Activated CD4-positive, alpha-beta T cell treated with anti-CD3 and anti-CD28 coated beads, Interleukin-2, amount 10 ng/mL, durations not matched to agents 24 days and 14 days (primary cell): ENCODE results near the gene RAPGEF5. TPM values are rescaled to one million over a fixed set of nuclear protein-coding genes. Genes with fewer than 3 reads are reported as not detected.

Source experiments
- DNase-seq: peaks from one replicate; pipeline ENCODE4 v3.0.0; 2022
- H3K27ac Mint-ChIP-seq: one replicate; pipeline ENCODE4 v1.8.0; 2022; ENCODE audit warnings: mild to moderate bottlenecking, mixed read lengths
- H3K27me3 Mint-ChIP-seq: one replicate; pipeline ENCODE4 v1.8.0; 2022; ENCODE audit warnings: mixed read lengths
- H3K36me3 Mint-ChIP-seq: one replicate; pipeline ENCODE4 v1.8.0; 2022; ENCODE audit warnings: low read depth, mild to moderate bottlenecking, mixed read lengths
- H3K4me1 Mint-ChIP-seq: one replicate; pipeline ENCODE4 v1.8.0; 2021; ENCODE audit warnings: mixed read lengths
- H3K4me3 Mint-ChIP-seq: one replicate; pipeline ENCODE4 v1.8.0; 2022; ENCODE audit warnings: mild to moderate bottlenecking, moderate library complexity, mixed read lengths
- H3K9me3 Mint-ChIP-seq: one replicate; pipeline ENCODE4 v1.8.0; 2021; ENCODE audit warnings: mixed read lengths
- intact Hi-C: fragments of 100-400 bp; cut with micrococcal nuclease; formaldehyde crosslinking; loops from one replicate; pipeline ENCODE4 v1.15.1; 2023
- total RNA-seq: library from RNA; stranded (reverse); gene quantifications from 2 replicates; pipeline ENCODE4 v1.2.3, GENCODE V29; 2022

The RAPGEF5 gene
- total RNA-seq, 1 donor from 2014 or later, result 0.54 TPM

- Mint-ChIP-seq H3K27ac (no peak overlapping the region), H3K4me3 (no peak overlapping the region), H3K9me3 (no peaks in the 10 kb centered on the region), H3K27me3 (peaks cover 2% of the 10 kb centered on the region), H3K36me3 (no peaks in the 10 kb centered on the region), H3K4me1 (no peaks in the 10 kb centered on the region)
- intact Hi-C loops, result no loop called here
- no peak for DNase-seq
These were observed 115.9 kb downstream of the RAPGEF5 start for GRCh38 chr7:22240904-22241571.

DNA sequence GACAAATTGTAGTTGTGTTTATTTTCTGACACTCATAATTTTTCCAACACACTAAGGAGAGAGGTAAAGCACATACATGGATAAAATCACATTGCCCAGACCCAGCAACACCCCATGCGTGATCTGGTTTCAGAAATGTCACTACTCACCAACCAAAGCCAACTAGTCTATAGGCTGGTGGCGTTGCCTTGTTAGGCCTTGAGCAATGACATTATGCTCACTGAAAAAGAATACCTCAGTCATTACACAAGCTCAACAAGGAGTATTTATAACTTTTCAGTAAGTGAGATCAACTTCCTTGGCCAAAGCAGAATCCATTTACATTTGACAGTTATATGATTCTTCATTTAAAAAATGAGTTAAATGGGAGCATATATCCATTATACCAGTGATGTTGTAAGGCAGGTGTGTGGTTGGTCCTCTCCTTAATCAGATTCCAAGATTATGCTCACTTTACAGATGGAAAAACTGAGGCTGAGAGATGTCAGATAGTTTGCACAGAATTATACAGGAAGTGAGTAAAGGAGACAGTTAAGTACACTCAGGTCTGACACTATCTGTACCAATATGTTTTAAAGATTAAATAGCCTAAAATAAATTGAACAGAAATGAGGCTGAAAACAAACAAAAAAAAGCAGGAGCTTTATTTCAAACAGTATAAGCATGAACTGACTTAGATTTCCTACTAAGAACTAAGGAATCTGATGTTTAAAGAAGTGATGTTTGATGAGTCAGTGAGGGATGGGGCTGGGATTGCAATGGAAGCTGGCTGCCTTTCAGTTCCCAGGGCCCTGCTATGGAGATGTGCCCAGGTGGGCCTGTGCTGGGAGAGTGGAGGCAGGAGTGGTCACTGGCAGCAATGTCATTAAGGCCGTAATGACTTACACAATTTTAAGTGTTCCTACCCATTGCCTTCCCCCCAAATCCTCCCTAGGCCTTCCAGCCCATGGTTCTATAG is 118.3 kb downstream of the RAPGEF5 start:
- Mint-ChIP-seq H3K4me1 (no peaks in the 10 kb centered on the region), H3K9me3 (no peaks in the 10 kb centered on the region), H3K27me3 (peaks cover 9% of the 10 kb centered on the region), H3K4me3 (no peak overlapping the region), H3K27ac (no peak overlapping the region), H3K36me3 (no peaks in the 10 kb centered on the region)
- intact Hi-C loops, result no loop called here
- no peak for DNase-seq

GRCh38 chr7:22235134-22235533 is 121.8 kb downstream of the RAPGEF5 start:
- no peak for DNase-seq
- no peaks in the 10 kb centered on the region for H3K9me3 Mint-ChIP-seq
- intact Hi-C loops, result no loop called here
- no peaks in the 10 kb centered on the region for H3K4me1 Mint-ChIP-seq
- no peak overlapping the region for H3K27ac Mint-ChIP-seq
- H3K4me3 Mint-ChIP-seq, result no peak overlapping the region
- no peaks in the 10 kb centered on the region for H3K36me3 Mint-ChIP-seq
- H3K27me3 Mint-ChIP-seq, result peaks cover 16% of the 10 kb centered on the region

- H3K36me3 Mint-ChIP-seq, result no peaks in the 10 kb centered on the region
- H3K4me1 Mint-ChIP-seq, result no peaks in the 10 kb centered on the region
- H3K4me3 Mint-ChIP-seq, result no peak overlapping the region
- DNase-seq, result no peak
- no peaks in the 10 kb centered on the region for H3K9me3 Mint-ChIP-seq
- no peak overlapping the region for H3K27ac Mint-ChIP-seq
- peaks cover 16% of the 10 kb centered on the region for H3K27me3 Mint-ChIP-seq
- intact Hi-C loops, result no loop called here
These were observed 122.7 kb downstream of the RAPGEF5 start for GRCh38 chr7:22234227-22234626.

- H3K36me3 Mint-ChIP-seq, result no peaks in the 10 kb centered on the region
- intact Hi-C loops, result no loop called here
- H3K9me3 Mint-ChIP-seq, result no peaks in the 10 kb centered on the region
These were observed 125.1 kb downstream of the RAPGEF5 start for GRCh38 chr7:22231806-22232205.

GRCh38 chr7:22231141-22231540 is 125.8 kb downstream of the RAPGEF5 start:
- H3K36me3 Mint-ChIP-seq, result no peaks in the 10 kb centered on the region
- H3K4me1 Mint-ChIP-seq, result no peaks in the 10 kb centered on the region
- H3K4me3 Mint-ChIP-seq, result no peak overlapping the region
- H3K27me3 Mint-ChIP-seq, result peaks cover 15% of the 10 kb centered on the region
- intact Hi-C loops, result no loop called here
- no peaks in the 10 kb centered on the region for H3K9me3 Mint-ChIP-seq
- no peak for DNase-seq
- H3K27ac Mint-ChIP-seq, result no peak overlapping the region

More at GRCh38 chr7:22231806-22232205, 125.1 kb downstream of the RAPGEF5 start:
- peaks cover 16% of the 10 kb centered on the region for H3K27me3 Mint-ChIP-seq
- no peak overlapping the region for H3K4me3 Mint-ChIP-seq
- DNase-seq, result no peak
- no peak overlapping the region for H3K27ac Mint-ChIP-seq
- H3K4me1 Mint-ChIP-seq, result no peaks in the 10 kb centered on the region

DNA sequence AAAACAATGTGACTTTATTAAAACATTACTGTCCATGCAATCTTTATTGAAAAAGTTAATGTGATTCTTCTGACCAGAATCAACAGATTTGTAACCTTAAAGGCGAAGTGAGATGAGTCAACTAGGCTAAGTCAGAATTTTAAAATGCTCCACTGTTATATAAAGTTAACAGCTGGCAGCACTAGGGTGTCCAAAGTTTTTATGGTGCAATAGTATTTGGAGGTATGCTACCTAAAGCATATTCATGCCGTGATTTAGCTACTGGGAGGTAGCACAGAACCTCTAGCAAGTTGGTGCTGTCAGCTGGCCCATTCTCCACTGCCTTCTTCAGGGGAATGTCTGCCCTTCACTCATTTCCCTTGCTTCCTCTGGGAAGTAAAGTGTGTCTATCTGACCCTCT is 126.7 kb downstream of the RAPGEF5 start:
- H3K4me3 Mint-ChIP-seq, result no peak overlapping the region
- no peak for DNase-seq
- H3K4me1 Mint-ChIP-seq, result no peaks in the 10 kb centered on the region
- peaks cover 12% of the 10 kb centered on the region for H3K27me3 Mint-ChIP-seq
- no peaks in the 10 kb centered on the region for H3K9me3 Mint-ChIP-seq
- intact Hi-C loops, result no loop called here
- no peaks in the 10 kb centered on the region for H3K36me3 Mint-ChIP-seq
- no peak overlapping the region for H3K27ac Mint-ChIP-seq

DNA sequence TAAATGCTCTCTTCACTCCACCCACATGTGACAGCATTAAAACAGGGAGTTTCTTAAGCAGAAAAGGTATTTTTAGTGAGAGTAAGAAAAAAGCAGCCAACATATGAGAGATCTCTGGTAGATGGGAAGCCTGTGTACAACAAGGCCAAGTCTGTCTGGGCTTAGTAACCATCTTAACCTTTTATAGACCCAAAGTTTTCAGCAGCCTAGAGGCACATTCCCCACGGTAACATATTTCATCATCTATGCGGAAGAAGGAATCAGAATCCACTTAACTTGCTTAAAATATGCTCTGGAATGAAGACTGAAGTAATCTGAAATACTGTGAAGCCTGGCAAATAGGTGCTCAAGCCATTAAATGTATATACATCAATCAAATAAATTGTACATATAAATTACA is 127.8 kb downstream of the RAPGEF5 start:
- H3K36me3 Mint-ChIP-seq, result no peaks in the 10 kb centered on the region
- no peak overlapping the region for H3K4me3 Mint-ChIP-seq
- H3K4me1 Mint-ChIP-seq, result no peaks in the 10 kb centered on the region
- no peaks in the 10 kb centered on the region for H3K9me3 Mint-ChIP-seq
- peaks cover 10% of the 10 kb centered on the region for H3K27me3 Mint-ChIP-seq
- no peak for DNase-seq
- no peak overlapping the region for H3K27ac Mint-ChIP-seq
- intact Hi-C loops, result no loop called here

DNA sequence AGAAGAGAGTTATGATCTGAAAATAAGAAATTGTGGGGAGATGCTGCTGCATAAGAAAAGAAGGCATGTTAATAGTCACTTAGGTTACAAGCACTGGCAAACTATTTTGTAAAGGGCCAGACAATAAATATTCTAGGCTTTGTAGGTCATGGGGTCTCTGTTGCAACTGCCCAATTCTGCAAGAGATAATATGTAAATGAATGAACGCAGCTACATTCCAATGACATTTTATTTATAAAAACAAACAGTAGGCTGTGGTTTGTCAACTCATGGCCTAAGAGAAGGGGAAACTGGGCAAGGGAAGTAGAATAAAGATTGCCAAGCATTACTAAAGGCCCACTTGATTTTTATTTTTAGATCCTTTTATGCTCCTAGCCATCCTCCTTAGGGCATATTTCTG is 133.1 kb downstream of the RAPGEF5 start:
- Mint-ChIP-seq H3K36me3 (no peaks in the 10 kb centered on the region), H3K4me1 (no peaks in the 10 kb centered on the region), H3K4me3 (no peak overlapping the region), H3K27me3 (peaks cover 3% of the 10 kb centered on the region), H3K27ac (no peak overlapping the region), H3K9me3 (no peaks in the 10 kb centered on the region)
- intact Hi-C loops, result no loop called here
- DNase-seq, result no peak

DNA sequence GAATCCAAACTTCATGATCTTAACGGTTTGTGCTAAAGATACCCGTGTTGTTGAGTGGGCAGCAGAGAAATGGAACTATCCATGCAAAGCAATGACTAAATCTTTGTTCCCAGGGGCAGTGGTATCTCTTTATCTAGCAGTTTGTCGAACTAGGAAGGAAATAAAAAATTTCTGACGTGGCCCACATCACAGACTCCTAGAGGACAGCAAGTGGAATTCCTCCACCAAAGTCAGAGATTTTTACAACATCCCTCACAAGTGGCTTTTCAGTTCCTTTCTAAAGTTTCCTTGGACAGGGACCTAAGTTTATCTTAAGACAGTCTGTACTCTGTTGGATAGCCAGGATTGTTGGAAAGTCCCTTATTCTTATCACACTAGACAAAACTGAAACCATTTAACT is 136.0 kb downstream of the RAPGEF5 start:
- Mint-ChIP-seq H3K36me3 (no peaks in the 10 kb centered on the region), H3K9me3 (no peaks in the 10 kb centered on the region), H3K4me1 (no peaks in the 10 kb centered on the region), H3K27ac (no peak overlapping the region), H3K4me3 (no peak overlapping the region), H3K27me3 (peaks cover 7% of the 10 kb centered on the region)
- intact Hi-C loops, result no loop called here
- no peak for DNase-seq

- H3K9me3 Mint-ChIP-seq, result no peaks in the 10 kb centered on the region
- H3K27ac Mint-ChIP-seq, result no peak overlapping the region
- peaks cover 10% of the 10 kb centered on the region for H3K27me3 Mint-ChIP-seq
- H3K4me1 Mint-ChIP-seq, result no peaks in the 10 kb centered on the region
- intact Hi-C loops, result no loop called here
- H3K4me3 Mint-ChIP-seq, result no peak overlapping the region
- no peak for DNase-seq
- H3K36me3 Mint-ChIP-seq, result no peaks in the 10 kb centered on the region
These were observed 137.0 kb downstream of the RAPGEF5 start for GRCh38 chr7:22219739-22220493.

GRCh38 chr7:22219036-22219435 is 137.9 kb downstream of the RAPGEF5 start:
- no peaks in the 10 kb centered on the region for H3K36me3 Mint-ChIP-seq

DNA sequence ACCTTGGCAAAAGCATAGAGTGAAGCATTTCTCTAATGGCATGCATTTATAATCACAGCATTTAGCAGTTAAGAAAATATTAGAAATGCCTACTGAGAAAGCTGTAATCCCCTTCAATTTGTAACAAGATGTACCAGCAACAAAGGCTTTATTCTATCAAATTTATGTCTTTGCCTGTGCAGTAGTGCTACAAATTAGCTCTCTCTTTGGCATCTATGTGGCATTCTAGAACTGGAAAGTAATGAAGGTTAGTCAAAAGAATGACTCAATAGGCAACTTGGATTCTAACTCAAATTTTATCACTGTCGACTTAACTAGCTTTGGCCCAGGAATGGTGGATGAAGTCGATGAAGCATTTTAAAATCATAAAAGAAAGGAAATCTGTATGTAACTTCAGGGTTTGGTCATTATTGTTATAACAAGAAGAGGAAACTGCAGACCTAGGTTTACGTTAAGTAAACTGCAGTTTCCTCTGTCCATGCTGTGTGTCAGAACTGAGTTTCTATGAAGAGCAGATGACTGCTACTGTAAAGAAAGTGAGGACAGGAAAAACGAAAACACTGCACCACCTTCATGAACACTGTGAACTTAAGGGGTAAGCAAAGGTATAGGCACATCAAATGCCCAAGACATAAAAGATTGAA is 140.0 kb downstream of the RAPGEF5 start:
- H3K36me3 Mint-ChIP-seq, result no peaks in the 10 kb centered on the region
- DNase-seq, result no peak
- H3K4me3 Mint-ChIP-seq, result no peak overlapping the region
- H3K27me3 Mint-ChIP-seq, result peaks cover 17% of the 10 kb centered on the region
- intact Hi-C loops, result no loop called here
- H3K4me1 Mint-ChIP-seq, result no peaks in the 10 kb centered on the region
- no peaks in the 10 kb centered on the region for H3K9me3 Mint-ChIP-seq
- no peak overlapping the region for H3K27ac Mint-ChIP-seq

More at GRCh38 chr7:22219036-22219435, 137.9 kb downstream of the RAPGEF5 start:
- Mint-ChIP-seq H3K4me3 (no peak overlapping the region), H3K27ac (no peak overlapping the region), H3K4me1 (no peaks in the 10 kb centered on the region), H3K9me3 (no peaks in the 10 kb centered on the region), H3K27me3 (peaks cover 12% of the 10 kb centered on the region)
- DNase-seq, result no peak
- intact Hi-C loops, result no loop called here
